C4-2B (cell line): ENCODE results near the gene MUC5AC.

ENCODE experiments used
- H3K27ac ChIP-seq: fragments of 450-650 bp; 2 replicates; pipeline ENCODE4 v1.5.1; 2017
- CTCF ChIP-seq: fragments of 450-650 bp; conservative IDR thresholded peaks from 2 replicates; pipeline ENCODE4 v1.5.1; 2017; ENCODE audit warnings: mild to moderate bottlenecking
- ZFX ChIP-seq: fragments of 450-650 bp; IDR thresholded peaks from 2 replicates; pipeline ENCODE4 v1.6.1; 2017

The MUC5AC gene

GRCh38 chr11:1202776-1203504 is 45.2 kb downstream of the MUC5AC start:
- TF ChIP-seq CTCF (peak; percentile 97), ZFX (no peak)
- no peak overlapping the region for H3K27ac ChIP-seq

GRCh38 chr11:1203505-1204271 is 45.9 kb downstream of the MUC5AC start:
- TF ChIP-seq ZFX (no peak), CTCF (no peak)
- H3K27ac ChIP-seq: no peak overlapping the region

- TF ChIP-seq ZFX (no peak), CTCF (no peak)
- no peak overlapping the region for H3K27ac ChIP-seq
These were observed 46.8 kb downstream of the MUC5AC start for GRCh38 chr11:1204381-1205101.

GRCh38 chr11:1205121-1205986 is 47.6 kb downstream of the MUC5AC start:
- TF ChIP-seq CTCF (no peak), ZFX (no peak)
- no peak overlapping the region for H3K27ac ChIP-seq

- H3K27ac ChIP-seq: no peak overlapping the region
- no peak for TF ChIP-seq CTCF
- TF ChIP-seq ZFX: no peak
These were observed 48.2 kb downstream of the MUC5AC start for GRCh38 chr11:1205987-1206331.

GRCh38 chr11:1206391-1207271 is 48.9 kb downstream of the MUC5AC start:
- no peak for TF ChIP-seq CTCF

More at GRCh38 chr11:1206391-1207271, 48.9 kb downstream of the MUC5AC start:
- H3K27ac ChIP-seq: no peak overlapping the region
